H1 (cell line): ENCODE data around the gene MANF. TPM values are rescaled to one million over a fixed set of nuclear protein-coding genes. Genes with fewer than 3 reads are reported as not detected.

Experiments used
- CTCF ChIA-PET: fragments of 300-600 bp; sonication (Branson Sonifier 250); formaldehyde crosslinking; loops from one replicate; lab custom pipeline; 2021; ENCODE audit not compliant: partially characterized antibody; lab: Charles Lee
- POLR2A ChIA-PET: fragments of 300-600 bp; sonication (Branson Sonifier 250); formaldehyde crosslinking; loops from one replicate; lab custom pipeline; 2021; ENCODE audit warnings: inconsistent platforms; ENCODE audit not compliant: partially characterized antibody; lab: Charles Lee
- DNase-seq, 2 experiments: peaks; one replicate each; pipeline versions ENCODE4 v3.0.0 to v3.0.0-alpha.2; 2010 to 2022; ENCODE audit warnings: low spot score in 2 of 2, low read depth in 1 of 2, mixed read lengths in 1 of 2
- FAIRE-seq: peaks from 2 replicates; lab custom pipeline; 2011; peaks lifted over from hg19 to GRCh38; lab: Jason Lieb, UNC
- H2AFZ ChIP-seq: 2 replicates; pipeline ENCODE4 v1.8.1; 2012; ENCODE audit warnings: low read length, inconsistent platforms
- H2AK5ac ChIP-seq: 2 replicates; pipeline ENCODE4 v1.6.1; 2013; ENCODE audit warnings: low read depth, low read length
- H2BK120ac ChIP-seq: replicated peaks from 2 replicates; pipeline ENCODE3; 2013; ENCODE audit warnings: low read depth, low read length, inconsistent platforms
- H2BK12ac ChIP-seq: 2 replicates; pipeline ENCODE4 v1.6.1; 2013; ENCODE audit warnings: low read depth, low read length
- H2BK15ac ChIP-seq: 2 replicates; pipeline ENCODE4 v1.6.1; 2013; ENCODE audit warnings: low read length
- H2BK20ac ChIP-seq: 2 replicates; pipeline ENCODE4 v1.6.1; 2013; ENCODE audit warnings: low read length
- H2BK5ac ChIP-seq: 2 replicates; pipeline ENCODE4 v1.6.1; 2013; ENCODE audit warnings: low read depth, low read length
- H3K14ac ChIP-seq: 2 replicates; pipeline ENCODE4 v1.6.1; 2013; ENCODE audit warnings: inconsistent platforms; ENCODE audit not compliant: insufficient read length
- H3K18ac ChIP-seq: 2 replicates; pipeline ENCODE4 v1.6.1; 2013; ENCODE audit warnings: low read length; ENCODE audit errors: extremely low read depth
- H3K23ac ChIP-seq: 2 replicates; pipeline ENCODE4 v1.6.1; 2013; ENCODE audit warnings: inconsistent platforms; ENCODE audit not compliant: insufficient read length
- H3K23me2 ChIP-seq: 2 replicates; pipeline ENCODE4 v1.6.1; 2013; ENCODE audit warnings: low read depth, low read length
- H3K27ac ChIP-seq: 2 replicates; pipeline ENCODE4 v1.6.1; 2011; ENCODE audit warnings: low read depth, low read length, inconsistent platforms
- H3K27me3 ChIP-seq, 4 experiments: replicated peaks in 1 of 4; 1 replicate in 1 of 4; 2 replicates in 3 of 4; pipeline versions ENCODE4 v1.6.1 to v1.8.1; 2011 to 2013; ENCODE audit warnings: low read length in 3 of 4, mild to moderate bottlenecking in 3 of 4, inconsistent platforms in 2 of 4, mixed read lengths in 2 of 4, moderate library complexity in 1 of 4; ENCODE audit not compliant: control insufficient read depth in 3 of 4, insufficient read depth in 3 of 4; ENCODE audit errors: extremely low read depth in 1 of 4
- H3K36me3 ChIP-seq, 4 experiments: 2 replicates each; pipeline versions ENCODE4 v1.6.1 to v1.8.1; 2011 to 2013; ENCODE audit warnings: mild to moderate bottlenecking in 4 of 4, low read length in 3 of 4, moderate library complexity in 2 of 4, control low read depth in 1 of 4, inconsistent platforms in 1 of 4; ENCODE audit not compliant: insufficient read depth in 4 of 4, control insufficient read depth in 2 of 4
- H3K4ac ChIP-seq: replicated peaks from 2 replicates; pipeline ENCODE3; 2013; ENCODE audit warnings: low read length, low read depth, mixed read lengths, inconsistent platforms; ENCODE audit not compliant: insufficient read length
- H3K4me1 ChIP-seq, 4 experiments: replicated peaks in 1 of 4; 1 replicate in 1 of 4; 2 replicates in 3 of 4; pipeline versions ENCODE4 v1.6.1 to v1.8.1; 2011 to 2013; ENCODE audit warnings: low read length in 3 of 4, inconsistent platforms in 2 of 4, mixed read lengths in 1 of 4; ENCODE audit not compliant: insufficient read depth in 4 of 4, control insufficient read depth in 3 of 4
- H3K4me2 ChIP-seq, 2 experiments: 2 replicates each; pipeline versions ENCODE4 v1.6.1 to v1.8.1; 2011 to 2013; ENCODE audit warnings: low read depth in 2 of 2, low read length in 2 of 2, control low read depth in 1 of 2, inconsistent platforms in 1 of 2, mild to moderate bottlenecking in 1 of 2; ENCODE audit not compliant: insufficient read depth in 1 of 2
- H3K4me3 ChIP-seq, 4 experiments: fragments of 200-600, 300-600 bp in 1 of 4; sonication (generic), shearing (Covaris generic), sonication (Bioruptor Twin) in 1 of 4; 2 replicates each; pipeline versions ENCODE4 v1.5.1 to v1.8.1; 2011 to 2016; ENCODE audit warnings: low read length in 4 of 4, low read depth in 3 of 4, control low read depth in 2 of 4, inconsistent platforms in 2 of 4, mild to moderate bottlenecking in 2 of 4, mixed read lengths in 1 of 4, moderate library complexity in 1 of 4; ENCODE audit not compliant: insufficient read depth in 2 of 4; ENCODE audit errors: extremely low read depth in 1 of 4
- H3K56ac ChIP-seq: replicated peaks from 2 replicates; pipeline ENCODE3; 2013; ENCODE audit warnings: low read depth, mild to moderate bottlenecking, mixed read lengths, low read length, inconsistent platforms; ENCODE audit not compliant: insufficient read length
- H3K79me1 ChIP-seq: 2 replicates; pipeline ENCODE4 v1.6.1; 2013; ENCODE audit warnings: low read depth, low read length, control low read depth
- H3K79me2 ChIP-seq, 2 experiments: 2 replicates each; pipeline versions ENCODE4 v1.6.1 to v1.8.1; 2012 to 2013; ENCODE audit warnings: low read length in 2 of 2, mild to moderate bottlenecking in 2 of 2, inconsistent platforms in 1 of 2; ENCODE audit not compliant: insufficient read depth in 2 of 2, control insufficient read depth in 1 of 2
- H3K9ac ChIP-seq, 4 experiments: replicated peaks in 1 of 4; 1 replicate in 1 of 4; 2 replicates in 3 of 4; pipeline versions ENCODE4 v1.6.1 to v1.8.1; 2011 to 2013; ENCODE audit warnings: low read depth in 3 of 4, low read length in 3 of 4, control low read depth in 2 of 4, mild to moderate bottlenecking in 2 of 4, moderate library complexity in 2 of 4, inconsistent platforms in 1 of 4; ENCODE audit errors: extremely low read depth in 1 of 4
- H3K9me3 ChIP-seq, 2 experiments: 2 replicates each; pipeline versions ENCODE4 v1.6.1 to v1.8.1; 2012 to 2013; ENCODE audit warnings: mild to moderate bottlenecking in 2 of 2, moderate library complexity in 2 of 2, control low read depth in 1 of 2, inconsistent platforms in 1 of 2, low read depth in 1 of 2, low read length in 1 of 2, mixed read lengths in 1 of 2; ENCODE audit not compliant: insufficient read depth in 2 of 2
- H4K20me1 ChIP-seq, 2 experiments: replicated peaks in 1 of 2; 2 replicates each; pipeline versions ENCODE3 to v1.8.1; 2011 to 2013; ENCODE audit warnings: inconsistent platforms in 2 of 2, low read length in 2 of 2, mild to moderate bottlenecking in 1 of 2; ENCODE audit not compliant: insufficient read depth in 2 of 2, control insufficient read depth in 1 of 2
- H4K5ac ChIP-seq: 2 replicates; pipeline ENCODE4 v1.6.1; 2013; ENCODE audit warnings: low read length, low read depth, mixed read lengths, inconsistent platforms; ENCODE audit not compliant: insufficient read length
- H4K8ac ChIP-seq: 2 replicates; pipeline ENCODE4 v1.8.0; 2013; ENCODE audit warnings: mild to moderate bottlenecking, moderate library complexity, low read length, inconsistent platforms; ENCODE audit not compliant: insufficient read depth; ENCODE audit errors: extremely low read depth
- H4K91ac ChIP-seq: replicated peaks from 2 replicates; pipeline ENCODE3; 2013; ENCODE audit warnings: low read length, mixed read lengths, inconsistent platforms; ENCODE audit not compliant: insufficient read length
- GTF2F1 ChIP-seq: IDR thresholded peaks from 2 replicates; pipeline ENCODE4 v1.6.1; 2012; ENCODE audit warnings: low read depth, low read length, improper control_type of control experiment, borderline replicate concordance
- JUND ChIP-seq: IDR thresholded peaks from 2 replicates; pipeline ENCODE4 v1.6.1; 2011; ENCODE audit warnings: mild to moderate bottlenecking, improper control_type of control experiment, low read length
- WGBS, 2 experiments: shearing (Covaris generic) in 1 of 2; methylation state at CpG; one replicate each; pipeline versions ENCODE4 v1.1.6 to v1.1.7; 2013 to 2015; ENCODE audit warnings: low lambda C conversion rate in 2 of 2, mixed read lengths in 2 of 2, inconsistent platforms in 1 of 2, low coverage in 1 of 2, missing lambda C conversion rate in 1 of 2; ENCODE audit not compliant: insufficient replicate concordance in 2 of 2, insufficient coverage in 1 of 2, insufficient read length in 1 of 2; ENCODE audit errors: extremely low coverage in 1 of 2, missing lambda C conversion rate in 1 of 2; 5-methylcytosine and 5-hydroxymethylcytosine counted together
- polyA plus RNA-seq, 7 experiments: library from polyadenylated mRNA; depleted of rRNA in 3 of 7; stranded (reverse) in 5 of 7; unstranded in 2 of 7; fragments of >200 nt in 5 of 7; fragments of 200-250 nt in 2 of 7; gene quantifications; 1 replicate in 5 of 7; 2 replicates in 1 of 7; 4 replicates in 1 of 7; pipeline versions ENCODE4 v1.2.1 to v1.2.3, GENCODE V29; 2011 to 2013; ENCODE audit warnings: missing spikeins in 2 of 7, mixed read lengths in 2 of 7
- total RNA-seq: library from RNA; stranded (reverse); fragmentation: NEBNext Ultra II Directional; extraction: Animal tissue kit (Norgen Biotek cat#: 25700); gene quantifications from 2 replicates; pipeline ENCODE4 v1.2.1, GENCODE V29; 2021

The MANF gene
- total and polyA plus RNA-seq, 2 of the 8 experiments (the other 6 are each of a cell fraction or from before 2014, with no cell fraction given): 37.5 to 159 TPM

DNA sequence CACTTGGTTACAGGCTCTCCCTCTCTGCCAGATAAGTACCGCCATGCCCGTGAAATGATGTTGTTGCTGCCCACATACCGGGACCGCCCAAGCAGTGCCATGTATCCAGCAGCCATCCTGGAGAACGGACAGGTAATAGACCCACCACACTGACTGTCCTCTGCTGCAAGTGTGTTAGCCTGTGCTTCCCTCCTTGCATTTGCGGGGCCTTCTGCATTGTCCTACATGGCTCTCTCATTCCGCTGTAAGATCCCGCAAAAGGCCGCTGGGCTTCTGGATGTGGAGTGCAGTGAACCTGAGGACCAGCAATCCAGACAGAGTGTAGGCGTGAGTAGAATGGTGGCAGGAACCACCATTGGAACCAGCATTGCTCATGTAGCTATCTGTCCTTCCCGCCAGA lies 10.6 kb upstream of the MANF start:
- H3K36me3 ChIP-seq: peaks cover 0 to 6% (median 0%) of the 10 kb centered on the region in 4 experiments; a peak in 3 of 8 replicates
- CTCF ChIA-PET: no interaction called here

More for the DNA sequence above, 10.6 kb upstream of the MANF start:
- no peak for TF ChIP-seq GTF2F1
- no peak for TF ChIP-seq JUND
- Histone ChIP-seq H2BK5ac (no peak overlapping the region), H3K23me2 (no peaks in the 10 kb centered on the region), H3K9ac (no peak overlapping the region), H4K5ac (no peak overlapping the region), H3K18ac (no peak overlapping the region), H2AFZ (no peak overlapping the region), H3K56ac (no peak overlapping the region), H3K27me3 (no peaks in the 10 kb centered on the region), H4K20me1 (peaks cover 0 to 2% of the 10 kb centered on the region in 2 experiments), H3K14ac (no peak overlapping the region), H2BK15ac (no peak overlapping the region), H2AK5ac (no peak overlapping the region), H3K4me1 (no peaks in the 10 kb centered on the region), H3K79me2 (no peaks in the 10 kb centered on the region), H2BK12ac (no peak overlapping the region), H3K4ac (no peak overlapping the region), H4K91ac (no peak overlapping the region), H2BK20ac (no peak overlapping the region), H3K27ac (no peak overlapping the region), H3K23ac (no peak overlapping the region), H3K4me2 (no peak overlapping the region), H3K79me1 (no peaks in the 10 kb centered on the region), H3K9me3 (no peaks in the 10 kb centered on the region), H3K4me3 (no peak overlapping the region), H4K8ac (no peak overlapping the region), H2BK120ac (no peak overlapping the region)
- FAIRE-seq (no peak), DNase-seq (no peak)
- POLR2A ChIA-PET: no interaction called here
- WGBS, 2 experiments: 96% methylated on average over 11 of the region's 11 CpGs; no CpG with 5 or more reads in 1 of the 2 experiments
